ENCODE data around the gene OVOL2. TPM values are rescaled to one million over a fixed set of nuclear protein-coding genes. Genes with fewer than 3 reads are reported as not detected.

Gene OVOL2
- polyA plus RNA-seq, 1 donor, result 4.4 TPM

DNA sequence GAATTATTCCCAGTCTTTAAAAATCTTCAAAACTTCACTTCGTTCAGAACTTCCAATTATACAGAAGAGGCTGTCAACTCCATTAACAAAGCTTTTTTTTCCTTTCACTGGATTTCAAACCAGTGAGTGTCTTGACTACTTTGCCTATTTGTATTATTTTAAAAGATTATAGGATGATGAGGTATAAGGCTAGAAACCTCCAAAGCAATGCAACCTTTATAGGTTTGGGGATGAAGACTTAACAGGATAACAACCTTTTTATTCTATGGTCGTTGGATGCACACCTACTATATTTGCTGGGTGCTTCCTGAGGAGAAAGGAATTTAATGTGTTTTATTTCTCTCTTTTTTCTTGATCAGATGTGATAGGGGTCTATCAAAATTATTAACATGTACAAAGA lies 1.9 kb upstream of the OVOL2 start:
- peaks cover 30% of the 10 kb centered on the region for H3K4me1 ChIP-seq (ENCODE audit: control insufficient read depth, insufficient read depth, low read length)
- peaks cover 49% of the 10 kb centered on the region for H3K27me3 ChIP-seq (ENCODE audit: control insufficient read depth, insufficient read depth, low read length)
- peak overlapping the region; percentile 29 for H3K27ac ChIP-seq (ENCODE audit: low read length)

GRCh38 chr20:18058661-18059467 lies 1.1 kb upstream of the OVOL2 start:
- H3K27ac ChIP-seq (ENCODE audit: low read length), result peak overlapping the region; percentile 29
- peak overlapping the region; percentile 64 for H3K4me3 ChIP-seq (ENCODE audit: low read length)
- 0% methylated on average over 1 of the region's 46 CpGs for WGBS (ENCODE audit: insufficient coverage, low lambda C conversion rate)
- no peaks in the 10 kb centered on the region for H3K9me3 ChIP-seq (ENCODE audit: control insufficient read depth, low read depth, low read length)
- DNase-seq, result peak; percentile 37 to 75
- peaks cover 30% of the 10 kb centered on the region for H3K4me1 ChIP-seq (ENCODE audit: control insufficient read depth, insufficient read depth, low read length)
- H3K36me3 ChIP-seq (ENCODE audit: control insufficient read depth, insufficient read depth, low read length), result no peaks in the 10 kb centered on the region
- peaks cover 52% of the 10 kb centered on the region for H3K27me3 ChIP-seq (ENCODE audit: control insufficient read depth, insufficient read depth, low read length)

More for the DNA sequence above, 1.9 kb upstream of the OVOL2 start:
- Histone ChIP-seq H3K9me3 (ENCODE audit: control insufficient read depth, low read depth, low read length) (no peaks in the 10 kb centered on the region), H3K36me3 (ENCODE audit: control insufficient read depth, insufficient read depth, low read length) (no peaks in the 10 kb centered on the region), H3K4me3 (ENCODE audit: low read length) (peak overlapping the region; percentile 24)
- no CpG with 5 or more reads among the region's 2 CpGs for WGBS (ENCODE audit: insufficient coverage, low lambda C conversion rate)
- no peak for DNase-seq

- H3K4me3 ChIP-seq (ENCODE audit: low read length), result peak overlapping the region; percentile 64
- DNase-seq, result no peak
- no peaks in the 10 kb centered on the region for H3K36me3 ChIP-seq (ENCODE audit: control insufficient read depth, insufficient read depth, low read length)
- H3K27ac ChIP-seq (ENCODE audit: low read length), result peak overlapping the region; percentile 72
- H3K27me3 ChIP-seq (ENCODE audit: control insufficient read depth, insufficient read depth, low read length), result peaks cover 53% of the 10 kb centered on the region
- H3K9me3 ChIP-seq (ENCODE audit: control insufficient read depth, low read depth, low read length), result no peaks in the 10 kb centered on the region
- no CpG with 5 or more reads among the region's 14 CpGs for WGBS (ENCODE audit: insufficient coverage, low lambda C conversion rate)
- peaks cover 30% of the 10 kb centered on the region for H3K4me1 ChIP-seq (ENCODE audit: control insufficient read depth, insufficient read depth, low read length)
These were observed 256 bp upstream of the OVOL2 start for GRCh38 chr20:18057994-18058349.

GRCh38 chr20:18056174-18057100 lies 1.3 kb downstream of the OVOL2 start:
- peak; percentile 62 to 87 for DNase-seq
- no peaks in the 10 kb centered on the region for H3K36me3 ChIP-seq (ENCODE audit: control insufficient read depth, insufficient read depth, low read length)
- peak overlapping the region; percentile 64 for H3K4me3 ChIP-seq (ENCODE audit: low read length)
- no CpG with 5 or more reads among the region's 103 CpGs for WGBS (ENCODE audit: insufficient coverage, low lambda C conversion rate)
- peaks cover 56% of the 10 kb centered on the region for H3K27me3 ChIP-seq (ENCODE audit: control insufficient read depth, insufficient read depth, low read length)
- no peaks in the 10 kb centered on the region for H3K9me3 ChIP-seq (ENCODE audit: control insufficient read depth, low read depth, low read length)
- peaks cover 30% of the 10 kb centered on the region for H3K4me1 ChIP-seq (ENCODE audit: control insufficient read depth, insufficient read depth, low read length)
- H3K27ac ChIP-seq (ENCODE audit: low read length), result peak overlapping the region; percentile 72

DNA sequence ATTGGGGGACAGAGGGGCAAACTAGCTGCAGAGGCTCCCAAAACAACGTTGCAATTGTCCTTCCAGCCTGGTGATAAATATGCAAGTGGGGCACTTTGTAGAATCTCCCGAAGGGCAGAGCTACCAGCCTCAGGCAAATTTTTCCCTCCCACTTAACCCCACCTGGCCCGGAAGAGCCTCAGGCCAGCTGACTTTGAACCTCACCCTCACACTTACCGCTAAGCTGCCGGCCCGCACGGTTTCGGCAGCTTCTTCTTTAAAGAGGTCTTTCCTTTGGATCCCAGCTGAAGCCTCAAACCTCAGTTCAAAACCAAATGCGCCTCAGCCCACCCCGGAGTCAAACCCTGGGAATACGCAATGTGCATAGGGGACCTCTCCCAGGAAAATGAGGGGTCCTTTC lies 2.5 kb downstream of the OVOL2 start:
- Histone ChIP-seq H3K27me3 (ENCODE audit: control insufficient read depth, insufficient read depth, low read length) (peaks cover 53% of the 10 kb centered on the region), H3K9me3 (ENCODE audit: control insufficient read depth, low read depth, low read length) (no peaks in the 10 kb centered on the region), H3K27ac (ENCODE audit: low read length) (no peak overlapping the region), H3K4me1 (ENCODE audit: control insufficient read depth, insufficient read depth, low read length) (peaks cover 30% of the 10 kb centered on the region), H3K4me3 (ENCODE audit: low read length) (no peak overlapping the region), H3K36me3 (ENCODE audit: control insufficient read depth, insufficient read depth, low read length) (no peaks in the 10 kb centered on the region)
- DNase-seq, result no peak
- no CpG with 5 or more reads among the region's 11 CpGs for whole genome bisulfite sequencing (ENCODE audit: insufficient coverage, low lambda C conversion rate)

GRCh38 chr20:18052856-18053255 lies 4.9 kb downstream of the OVOL2 start:
- no peak overlapping the region for H3K4me3 ChIP-seq (ENCODE audit: low read length)
- H3K4me1 ChIP-seq (ENCODE audit: control insufficient read depth, insufficient read depth, low read length), result peaks cover 12% of the 10 kb centered on the region
- H3K9me3 ChIP-seq (ENCODE audit: control insufficient read depth, low read depth, low read length), result no peaks in the 10 kb centered on the region
- no peak overlapping the region for H3K27ac ChIP-seq (ENCODE audit: low read length)
- no CpG with 5 or more reads among the region's 4 CpGs for WGBS (ENCODE audit: insufficient coverage, low lambda C conversion rate)
- no peak for DNase-seq
- no peaks in the 10 kb centered on the region for H3K36me3 ChIP-seq (ENCODE audit: control insufficient read depth, insufficient read depth, low read length)
- H3K27me3 ChIP-seq (ENCODE audit: control insufficient read depth, insufficient read depth, low read length), result peaks cover 33% of the 10 kb centered on the region

DNA sequence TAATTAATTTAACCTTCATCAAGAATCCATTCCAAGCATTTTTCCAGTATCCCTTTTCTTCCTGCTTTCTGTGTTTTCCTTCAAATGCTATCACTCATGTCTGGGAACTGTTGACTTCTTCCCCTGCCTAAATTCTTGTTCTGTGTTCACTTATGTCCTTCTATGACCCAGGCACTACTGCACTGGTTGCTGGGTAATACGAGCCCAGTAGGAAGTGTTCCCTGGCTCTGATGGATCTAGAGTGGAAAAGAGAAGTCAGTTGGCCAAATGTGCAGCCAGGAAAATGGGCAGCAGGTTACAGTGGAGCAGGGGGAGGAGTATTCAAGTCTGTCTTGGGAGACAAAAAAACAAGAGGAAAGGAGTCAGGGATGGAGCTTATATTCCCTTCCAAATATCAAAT lies 7.1 kb downstream of the OVOL2 start:
- WGBS (ENCODE audit: insufficient coverage, low lambda C conversion rate), result no CpG with 5 or more reads among the region's 1 CpG
- peaks cover 7% of the 10 kb centered on the region for H3K4me1 ChIP-seq (ENCODE audit: control insufficient read depth, insufficient read depth, low read length)
- H3K27ac ChIP-seq (ENCODE audit: low read length), result no peak overlapping the region
- H3K4me3 ChIP-seq (ENCODE audit: low read length), result no peak overlapping the region
- H3K27me3 ChIP-seq (ENCODE audit: control insufficient read depth, insufficient read depth, low read length), result peaks cover 16% of the 10 kb centered on the region
- no peaks in the 10 kb centered on the region for H3K36me3 ChIP-seq (ENCODE audit: control insufficient read depth, insufficient read depth, low read length)
- no peak for DNase-seq
- no peaks in the 10 kb centered on the region for H3K9me3 ChIP-seq (ENCODE audit: control insufficient read depth, low read depth, low read length)

GRCh38 chr20:18048176-18048575 lies 9.5 kb downstream of the OVOL2 start:
- H3K9me3 ChIP-seq (ENCODE audit: control insufficient read depth, low read depth, low read length), result no peaks in the 10 kb centered on the region
- DNase-seq, result no peak
- no peak overlapping the region for H3K27ac ChIP-seq (ENCODE audit: low read length)
- H3K4me1 ChIP-seq (ENCODE audit: control insufficient read depth, insufficient read depth, low read length), result no peaks in the 10 kb centered on the region
- no peak overlapping the region for H3K4me3 ChIP-seq (ENCODE audit: low read length)
- 100% methylated on average over 2 of the region's 5 CpGs for WGBS (ENCODE audit: insufficient coverage, low lambda C conversion rate)
- H3K27me3 ChIP-seq (ENCODE audit: control insufficient read depth, insufficient read depth, low read length), result peaks cover 4% of the 10 kb centered on the region
- no peaks in the 10 kb centered on the region for H3K36me3 ChIP-seq (ENCODE audit: control insufficient read depth, insufficient read depth, low read length)

GRCh38 chr20:18046535-18046934 lies 11.2 kb downstream of the OVOL2 start:
- WGBS (ENCODE audit: insufficient coverage, low lambda C conversion rate), result no CpG with 5 or more reads among the region's 4 CpGs
- H3K27me3 ChIP-seq (ENCODE audit: control insufficient read depth, insufficient read depth, low read length), result no peaks in the 10 kb centered on the region
- H3K4me3 ChIP-seq (ENCODE audit: low read length), result no peak overlapping the region
- no peaks in the 10 kb centered on the region for H3K36me3 ChIP-seq (ENCODE audit: control insufficient read depth, insufficient read depth, low read length)
- H3K4me1 ChIP-seq (ENCODE audit: control insufficient read depth, insufficient read depth, low read length), result no peaks in the 10 kb centered on the region
- no peaks in the 10 kb centered on the region for H3K9me3 ChIP-seq (ENCODE audit: control insufficient read depth, low read depth, low read length)
- DNase-seq, result no peak
- H3K27ac ChIP-seq (ENCODE audit: low read length), result no peak overlapping the region

DNA sequence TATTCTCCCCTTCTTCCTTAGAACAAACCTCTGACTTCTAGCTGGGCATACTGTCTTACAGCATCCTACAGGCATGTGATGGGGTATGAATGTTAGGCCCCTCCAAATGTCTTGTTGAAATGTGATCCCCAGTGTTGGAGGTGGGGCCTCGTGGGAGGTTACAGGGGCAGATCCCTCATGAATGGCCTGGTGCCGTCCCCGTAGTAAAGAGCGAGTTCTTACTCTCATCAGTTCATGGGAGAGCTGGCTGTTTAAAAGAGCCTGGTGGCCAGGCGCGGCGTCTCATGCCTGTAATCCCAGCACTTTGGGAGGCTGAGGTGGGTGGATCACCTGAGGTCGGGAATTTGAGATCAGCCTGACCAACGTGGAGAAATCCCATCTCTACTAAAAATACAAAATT lies 15.5 kb downstream of the OVOL2 start:
- Histone ChIP-seq H3K36me3 (ENCODE audit: control insufficient read depth, insufficient read depth, low read length) (peaks cover 9% of the 10 kb centered on the region), H3K4me1 (ENCODE audit: control insufficient read depth, insufficient read depth, low read length) (no peaks in the 10 kb centered on the region), H3K27ac (ENCODE audit: low read length) (no peak overlapping the region), H3K4me3 (ENCODE audit: low read length) (no peak overlapping the region), H3K9me3 (ENCODE audit: control insufficient read depth, low read depth, low read length) (no peaks in the 10 kb centered on the region), H3K27me3 (ENCODE audit: control insufficient read depth, insufficient read depth, low read length) (no peaks in the 10 kb centered on the region)
- no peak for DNase-seq
- WGBS (ENCODE audit: insufficient coverage, low lambda C conversion rate), result no CpG with 5 or more reads among the region's 9 CpGs
